A375 (cell line): ENCODE data around the gene PNPLA4. TPM values are rescaled to one million over a fixed set of nuclear protein-coding genes. Genes with fewer than 3 reads are reported as not detected.

Source experiments
- small RNA-seq: library from RNA; depleted of rRNA; stranded (forward); fragments of <200 nt; gene quantifications from one replicate; pipeline ENCODE3, GENCODE V24; 2014
- total RNA-seq: library from RNA; depleted of rRNA; stranded (reverse); fragments of >200 nt; shearing (Covaris generic); gene quantifications from 2 replicates; pipeline ENCODE4 v1.2.3, GENCODE V29; 2014; rRNA removed

PNPLA4 gene, protein sequence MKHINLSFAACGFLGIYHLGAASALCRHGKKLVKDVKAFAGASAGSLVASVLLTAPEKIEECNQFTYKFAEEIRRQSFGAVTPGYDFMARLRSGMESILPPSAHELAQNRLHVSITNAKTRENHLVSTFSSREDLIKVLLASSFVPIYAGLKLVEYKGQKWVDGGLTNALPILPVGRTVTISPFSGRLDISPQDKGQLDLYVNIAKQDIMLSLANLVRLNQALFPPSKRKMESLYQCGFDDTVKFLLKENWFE
- total RNA-seq = not detected in 2 replicates

DNA sequence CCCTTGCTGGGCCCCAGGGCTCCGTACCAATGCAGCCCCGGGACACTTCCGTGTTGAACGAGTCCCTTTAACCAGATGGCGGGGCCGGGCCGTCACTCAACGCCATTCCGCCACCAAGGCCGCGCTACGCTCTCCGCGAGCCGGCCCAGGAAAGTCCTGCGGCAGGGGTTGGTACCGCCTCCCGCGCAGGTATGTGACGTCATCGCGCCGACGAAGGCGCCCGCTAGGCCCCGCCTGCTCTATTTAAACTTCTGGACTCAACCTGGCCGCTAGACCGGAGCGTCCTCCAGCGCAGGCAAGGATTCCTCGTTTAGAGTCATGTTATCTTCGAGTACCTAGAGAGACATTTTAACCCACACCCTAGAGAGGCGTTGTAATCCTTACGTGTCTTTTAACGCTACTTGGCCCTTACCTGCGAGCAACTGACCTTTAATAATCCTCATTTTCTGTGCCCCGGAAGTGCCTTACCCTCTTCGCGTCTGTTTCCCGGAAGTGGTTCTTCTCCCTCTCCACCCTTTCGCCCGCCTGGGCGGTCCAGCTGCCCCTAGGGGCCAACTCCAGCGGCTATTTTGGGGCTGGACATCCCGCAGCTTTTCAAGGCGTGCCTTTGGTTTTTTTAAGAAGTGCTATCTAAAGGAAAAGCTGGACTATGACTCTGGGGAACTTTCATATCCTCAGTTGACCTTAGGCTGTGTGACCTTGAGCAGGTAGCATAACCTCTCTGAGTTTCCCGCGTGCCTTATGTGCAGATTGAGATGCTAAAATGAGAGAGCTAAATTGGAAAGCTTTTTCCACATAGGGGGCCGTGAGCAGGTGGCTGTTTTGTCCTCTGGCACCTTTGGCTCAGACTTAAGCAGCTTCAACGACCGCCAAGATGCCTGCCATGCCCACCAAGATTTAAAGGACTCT lies at the start of gene PNPLA4:
TSS of gene PNPLA4 (minus strand) at position 155 of the 909 bp plus-strand sequence. CDS start 1,294 bp downstream, outside the sequence.

Small RNAs within 50 kb of the gene (small RNA-seq; reads per million reads assigned to genes)
- gene AC005296.1 = not detected

Other genes with a start within 250 kb of the PNPLA4 start
- 20.4 and 20.5 TPM in 2 replicates for gene VCX, start 84.2 kb downstream of the PNPLA4 start, total RNA-seq
- 31.6 and 37.1 TPM in 2 replicates for gene VCX2, start 243.9 kb upstream of the PNPLA4 start, total RNA-seq